OCI-LY1 (cell line): ENCODE data around the gene PFN3.
A peak's percentile ranks its signal among the peaks of the same experiment; 100 is the strongest.

Experiments
- H2AFZ ChIP-seq: fragments of 200-600 bp; sonication (generic), shearing (Covaris generic); 2 replicates; pipeline ENCODE4 v1.6.0; 2014; ENCODE audit warnings: antibody characterized with exemption, mild to moderate bottlenecking, low read length
- H3F3A ChIP-seq: fragments of 200-600 bp; sonication (generic), shearing (Covaris generic); 2 replicates; pipeline ENCODE4 v1.6.0; 2014; ENCODE audit warnings: mild to moderate bottlenecking, antibody characterized with exemption, low read length, moderate library complexity; ENCODE audit not compliant: insufficient read depth
- H3K27ac ChIP-seq: fragments of 200-600 bp; sonication (generic); 2 replicates; pipeline ENCODE4 v1.5.1; 2014; ENCODE audit warnings: low read length, mixed run types, mild to moderate bottlenecking, low read depth; ENCODE audit not compliant: poor library complexity, severe bottlenecking
- H3K27me3 ChIP-seq: fragments of 200-600 bp; sonication (generic); 2 replicates; pipeline ENCODE4 v1.6.0; 2014; ENCODE audit warnings: antibody characterized with exemption, mild to moderate bottlenecking, low read length, moderate library complexity; ENCODE audit not compliant: insufficient read depth
- H3K36me3 ChIP-seq: fragments of 200-600 bp; sonication (generic); 2 replicates; pipeline ENCODE4 v1.6.1; 2014; ENCODE audit warnings: mild to moderate bottlenecking, antibody characterized with exemption, low read length, moderate library complexity, mixed read lengths; ENCODE audit not compliant: insufficient read depth
- H3K4me1 ChIP-seq: fragments of 200-600 bp; sonication (generic); 2 replicates; pipeline ENCODE4 v1.5.1; 2014; ENCODE audit warnings: mild to moderate bottlenecking, low read length, moderate library complexity; ENCODE audit not compliant: insufficient read depth, severe bottlenecking
- H3K4me2 ChIP-seq: fragments of 200-600 bp; sonication (generic), shearing (Covaris generic); 2 replicates; pipeline ENCODE4 v1.6.1; 2014; ENCODE audit warnings: low read length
- H3K4me3 ChIP-seq: fragments of 200-600 bp; sonication (generic); 2 replicates; pipeline ENCODE4 v1.5.1; 2014; ENCODE audit warnings: low read length, low read depth, mild to moderate bottlenecking, mixed read lengths; ENCODE audit not compliant: poor library complexity, severe bottlenecking
- H3K79me2 ChIP-seq: fragments of 200-600 bp; shearing (Covaris generic); 2 replicates; pipeline ENCODE4 v1.6.1; 2016; ENCODE audit warnings: mixed run types, low read length, mixed read lengths; ENCODE audit not compliant: insufficient read depth
- H3K9ac ChIP-seq: fragments of 200-600 bp; sonication (generic), shearing (Covaris generic); 2 replicates; pipeline ENCODE4 v1.6.1; 2014; ENCODE audit warnings: mild to moderate bottlenecking, low read length, mixed read lengths
- H3K9me2 ChIP-seq: fragments of 200-600 bp; sonication (generic), shearing (Covaris generic); 2 replicates; pipeline ENCODE4 v1.6.1; 2014; ENCODE audit warnings: low read depth, mild to moderate bottlenecking, low read length, mixed read lengths
- H3K9me3 ChIP-seq: fragments of 200-600 bp; shearing (Covaris generic); 2 replicates; pipeline ENCODE4 v1.6.1; 2014; ENCODE audit warnings: low read length, mixed read lengths
- H4K20me1 ChIP-seq: fragments of 200-600 bp; sonication (generic), shearing (Covaris generic); 2 replicates; pipeline ENCODE4 v1.6.0; 2016; ENCODE audit warnings: mild to moderate bottlenecking, low read length; ENCODE audit not compliant: insufficient read depth
- CTCF ChIP-seq: fragments of 200-600 bp; sonication (generic), shearing (Covaris generic); IDR thresholded peaks from 2 replicates; pipeline ENCODE4 v1.5.1; 2017; ENCODE audit warnings: mild to moderate bottlenecking, antibody characterized with exemption, low read length, moderate library complexity, mixed read lengths
- EZH2 ChIP-seq: fragments of 200-600 bp; sonication (generic), shearing (Covaris generic); IDR thresholded peaks from 2 replicates; pipeline ENCODE4 v1.8.0; 2017; ENCODE audit warnings: borderline replicate concordance, mixed run types, mild to moderate bottlenecking, antibody characterized with exemption, low read length, moderate library complexity, mixed read lengths

The PFN3 gene

GRCh38 chr5:177399997-177400868 is at the start of gene PFN3:
Gene PFN3, minus strand, starts transcription at chr5:177400661. Its CDS starts 85 bp downstream, at chr5:177400576.
- no peaks in the 10 kb centered on the region for H4K20me1 ChIP-seq
- H3K4me1 ChIP-seq = peaks cover 27% of the 10 kb centered on the region
- H3K27ac ChIP-seq = no peak within 1 kb of the TSS
- no peak for TF ChIP-seq CTCF
- TF ChIP-seq EZH2 = no peak
- no peak within 1 kb of the TSS for H3K9ac ChIP-seq
- H3K4me3 ChIP-seq = no peak within 1 kb of the TSS
- H3K79me2 ChIP-seq = no peaks in the 10 kb centered on the region
- H3K27me3 ChIP-seq = peaks cover 6% of the 10 kb centered on the region; the same call in 1 of the 2 replicates
- no peaks in the 10 kb centered on the region for H3K9me3 ChIP-seq
- no peak within 1 kb of the TSS for H3K4me2 ChIP-seq
- H3F3A ChIP-seq = no peaks in the 10 kb centered on the region
- no peaks in the 10 kb centered on the region for H3K36me3 ChIP-seq
- H2AFZ ChIP-seq = no peak within 1 kb of the TSS
- no peaks in the 10 kb centered on the region for H3K9me2 ChIP-seq

GRCh38 chr5:177449140-177450061 is 48.9 kb upstream of the PFN3 start:
- H3K27me3 ChIP-seq = no peaks in the 10 kb centered on the region
- H3K27ac ChIP-seq = no peak overlapping the region
- peak overlapping the region; percentile 13; the same call in 1 of the 2 replicates for H3K4me2 ChIP-seq
- no peak overlapping the region for H2AFZ ChIP-seq
- no peak overlapping the region for H3K4me3 ChIP-seq
- no peaks in the 10 kb centered on the region for H3K36me3 ChIP-seq
- peaks cover 49% of the 10 kb centered on the region for H3K4me1 ChIP-seq
- no peaks in the 10 kb centered on the region for H4K20me1 ChIP-seq
- no peaks in the 10 kb centered on the region for H3K9me2 ChIP-seq
- no peaks in the 10 kb centered on the region for H3K9me3 ChIP-seq
- no peaks in the 10 kb centered on the region for H3F3A ChIP-seq
- no peak overlapping the region for H3K9ac ChIP-seq
- no peaks in the 10 kb centered on the region for H3K79me2 ChIP-seq
- no peak for TF ChIP-seq CTCF
- TF ChIP-seq EZH2 = no peak

DNA sequence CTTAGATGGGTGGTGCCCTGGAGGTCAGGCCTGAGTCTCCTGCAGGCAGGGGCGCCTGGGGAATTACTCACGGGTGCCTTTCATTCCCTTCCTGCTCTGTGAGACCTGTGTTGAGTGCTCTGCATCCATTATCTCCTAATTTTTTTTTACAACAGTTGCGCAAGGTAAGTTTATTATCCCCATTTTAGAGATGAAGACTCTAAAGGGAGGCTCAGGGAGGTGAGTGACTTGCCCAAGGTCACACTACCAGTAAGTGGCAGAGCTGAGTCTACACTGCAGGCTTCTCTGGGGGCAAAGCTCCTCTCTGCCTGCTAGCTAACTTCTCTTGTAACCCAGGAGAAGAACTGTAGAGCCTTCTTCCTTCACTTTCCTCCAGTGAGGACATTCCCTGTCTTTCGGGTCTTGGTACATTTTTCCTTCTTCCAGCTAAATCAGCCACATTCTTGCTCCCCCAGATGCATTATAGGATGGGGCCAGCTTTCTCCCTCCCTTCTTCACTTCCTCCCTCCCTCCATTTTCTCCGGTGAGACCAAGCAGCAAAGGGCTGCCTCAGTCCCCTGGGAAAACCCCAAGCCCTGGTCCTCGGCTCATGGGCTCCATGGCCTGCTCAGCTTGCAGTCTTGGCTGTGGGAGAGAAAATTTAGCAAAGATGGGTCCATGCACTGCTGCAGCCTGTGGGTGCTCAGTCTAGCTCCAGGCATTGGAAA is 47.9 kb upstream of the PFN3 start:
- H3K4me2 ChIP-seq = peak overlapping the region; percentile 59
- no peak overlapping the region for H2AFZ ChIP-seq

More for the DNA sequence above, 47.9 kb upstream of the PFN3 start:
- Histone ChIP-seq H3K36me3 (no peaks in the 10 kb centered on the region; the same call in 1 of the 2 replicates), H3F3A (no peaks in the 10 kb centered on the region), H4K20me1 (no peaks in the 10 kb centered on the region), H3K4me1 (peaks cover 40% of the 10 kb centered on the region), H3K4me3 (peak overlapping the region; percentile 47), H3K9me2 (no peaks in the 10 kb centered on the region), H3K27me3 (no peaks in the 10 kb centered on the region), H3K27ac (peak overlapping the region; percentile 69), H3K9me3 (no peaks in the 10 kb centered on the region), H3K9ac (peak overlapping the region; percentile 54; the same call in 1 of the 2 replicates), H3K79me2 (no peaks in the 10 kb centered on the region)
- TF ChIP-seq EZH2 = no peak
- no peak for TF ChIP-seq CTCF
